ENCODE measurements around the gene UEVLD. TPM values are rescaled to one million over a fixed set of nuclear protein-coding genes. Genes with fewer than 3 reads are reported as not detected.

UEVLD gene
- total RNA-seq, 4 donors from 2014 or later: 19.9 to 34.7 (median 26.3) TPM

DNA sequence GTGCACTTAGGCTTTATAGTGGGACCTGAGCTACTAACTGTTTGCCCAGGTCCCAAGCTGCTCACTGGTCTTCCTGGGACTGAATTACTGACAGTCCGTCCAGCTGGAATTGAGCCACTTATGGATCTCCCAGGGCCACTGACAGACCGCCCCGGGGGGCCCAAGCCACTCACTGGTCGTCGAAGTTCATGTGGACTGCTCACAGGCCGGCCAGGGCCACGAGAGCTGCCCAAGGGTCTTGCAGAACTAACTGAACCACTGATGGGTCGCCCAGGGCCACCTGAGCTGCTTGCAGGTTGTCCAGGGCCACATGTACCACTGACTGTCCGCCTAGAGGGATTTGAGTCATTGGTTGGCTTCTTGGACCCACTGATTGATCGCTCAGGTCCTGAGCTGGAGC lies 26.1 kb upstream of the UEVLD start:
- H3K27me3 ChIP-seq: no peaks in the 10 kb centered on the region
- H3K9me3 ChIP-seq: no peaks in the 10 kb centered on the region
- peaks cover 0 to 55% (median 0%) of the 10 kb centered on the region in 3 donors for H3K36me3 ChIP-seq
- peaks cover 0 to 10% (median 5%) of the 10 kb centered on the region in 4 donors for H3K4me1 ChIP-seq
- TF ChIP-seq CTCF (IDR thresholded peaks at IDR 0.05) (no peak), POLR2A (IDR thresholded peaks at IDR 0.05) (no peak)
- no peak for DNase-seq
- H3K27ac ChIP-seq: no peak overlapping the region
- no peak overlapping the region for H3K4me3 ChIP-seq

- Histone ChIP-seq H3K27ac (no peak overlapping the region), H3K4me1 (no peaks in the 10 kb centered on the region), H3K4me3 (no peak overlapping the region), H3K9me3 (no peaks in the 10 kb centered on the region), H3K27me3 (no peaks in the 10 kb centered on the region), H3K36me3 (peaks cover 0 to 76% (median 0%) of the 10 kb centered on the region in 3 donors)
- no peak for DNase-seq
- TF ChIP-seq POLR2A (IDR thresholded peaks at IDR 0.05) (no peak), CTCF (IDR thresholded peaks at IDR 0.05) (no peak)
Observed at GRCh38 chr11:18612394-18612793, 23.9 kb upstream of the UEVLD start.

DNA sequence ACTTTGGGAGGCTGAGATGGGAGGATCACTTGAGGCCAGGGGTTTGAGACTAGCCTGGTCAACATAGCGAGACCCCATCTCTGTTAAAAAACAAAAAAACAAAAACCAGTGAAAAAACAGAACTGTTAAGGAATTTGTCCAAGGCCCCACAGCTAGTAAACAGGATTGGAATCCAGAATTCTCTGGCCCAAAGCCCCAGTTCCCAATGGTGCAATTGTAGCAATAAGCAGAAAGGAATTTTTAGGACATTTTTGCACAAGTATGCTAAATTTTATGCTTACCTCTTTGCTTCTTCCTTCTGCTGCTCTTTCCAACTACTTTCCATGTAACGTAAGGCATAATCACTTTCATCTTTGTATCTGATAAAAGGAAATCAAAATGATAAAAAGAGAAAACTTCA lies 22.7 kb upstream of the UEVLD start:
- no peaks in the 10 kb centered on the region for H3K4me1 ChIP-seq
- no peak for DNase-seq
- H3K4me3 ChIP-seq: no peak overlapping the region
- H3K9me3 ChIP-seq: no peaks in the 10 kb centered on the region
- H3K27me3 ChIP-seq: no peaks in the 10 kb centered on the region
- TF ChIP-seq CTCF (IDR thresholded peaks at IDR 0.05) (no peak), POLR2A (IDR thresholded peaks at IDR 0.05) (no peak)
- H3K27ac ChIP-seq: no peak overlapping the region
- H3K36me3 ChIP-seq: peaks cover 0 to 85% (median 0%) of the 10 kb centered on the region in 3 donors

- no peak for DNase-seq
- Histone ChIP-seq H3K4me3 (no peak overlapping the region), H3K36me3 (peaks cover 0 to 62% (median 0%) of the 10 kb centered on the region in 3 donors), H3K9me3 (no peaks in the 10 kb centered on the region), H3K4me1 (no peaks in the 10 kb centered on the region), H3K27me3 (no peaks in the 10 kb centered on the region), H3K27ac (no peak overlapping the region)
- TF ChIP-seq CTCF (IDR thresholded peaks at IDR 0.05): no peak
- TF ChIP-seq POLR2A (IDR thresholded peaks at IDR 0.05): no peak
Observed at GRCh38 chr11:18608376-18608775, 19.8 kb upstream of the UEVLD start.

GRCh38 chr11:18600915-18601569 lies 12.5 kb upstream of the UEVLD start:
- DNase-seq: no peak
- no peaks in the 10 kb centered on the region for H3K27me3 ChIP-seq
- no peak overlapping the region for H3K27ac ChIP-seq
- TF ChIP-seq CTCF (IDR thresholded peaks at IDR 0.05) (no peak), POLR2A (IDR thresholded peaks at IDR 0.05) (no peak)
- H3K9me3 ChIP-seq: no peaks in the 10 kb centered on the region
- no peaks in the 10 kb centered on the region for H3K4me1 ChIP-seq
- peaks cover 0 to 2% (median 0%) of the 10 kb centered on the region in 3 donors for H3K36me3 ChIP-seq
- H3K4me3 ChIP-seq: no peak overlapping the region

All from Peyer's patch (tissue), 4 donors.